ENCODE measurements around the gene PRKCB.

- TF ChIP-seq CTCF (conservative IDR thresholded peaks at IDR 0.05; ENCODE audit: low read depth, low read length) (no peak), EZH2 (IDR thresholded peaks at IDR 0.05; ENCODE audit: low read length, unreplicated experiment) (no peak), EZH2phosphoT487 (IDR thresholded peaks at IDR 0.05; ENCODE audit: borderline replicate concordance, low read length) (no peak)
These were observed 116.6 kb downstream of the PRKCB start for GRCh38 chr16:23952128-23952970.

Measured in PC-3 (cell line).